DOHH2 (cell line): ENCODE results near the gene DCTN4.

Experiments
- H3F3A ChIP-seq: fragments of 200-600 bp; sonication (generic), shearing (Covaris generic); 2 replicates; pipeline ENCODE4 v1.6.0; 2016; ENCODE audit warnings: antibody characterized with exemption, mild to moderate bottlenecking; ENCODE audit not compliant: control insufficient read depth, insufficient read depth
- H3K27ac ChIP-seq: fragments of 200-600 bp; sonication (generic); 2 replicates; pipeline ENCODE4 v1.5.1; 2014; ENCODE audit warnings: low read depth, mild to moderate bottlenecking, low read length, moderate library complexity
- H3K27me3 ChIP-seq: fragments of 200-600 bp; sonication (generic); 2 replicates; pipeline ENCODE4 v1.6.1; 2014; ENCODE audit warnings: mild to moderate bottlenecking, low read length, mixed read lengths; ENCODE audit not compliant: control insufficient read depth
- H3K36me3 ChIP-seq: fragments of 200-600 bp; sonication (generic); 2 replicates; pipeline ENCODE4 v1.6.1; 2014; ENCODE audit warnings: mild to moderate bottlenecking, low read length, moderate library complexity, mixed read lengths; ENCODE audit not compliant: control insufficient read depth
- H3K4me1 ChIP-seq: fragments of 200-600 bp; sonication (generic); 2 replicates; pipeline ENCODE4 v1.6.1; 2014; ENCODE audit warnings: mild to moderate bottlenecking, low read length, mixed read lengths; ENCODE audit not compliant: control insufficient read depth
- H3K4me2 ChIP-seq: fragments of 200-600 bp; sonication (generic); 2 replicates; pipeline ENCODE4 v1.6.0; 2014; ENCODE audit warnings: mild to moderate bottlenecking, low read length, moderate library complexity
- H3K4me3 ChIP-seq: fragments of 200-600 bp; sonication (generic); 2 replicates; pipeline ENCODE4 v1.5.1; 2014; ENCODE audit warnings: mild to moderate bottlenecking, low read length, mixed read lengths
- H3K79me2 ChIP-seq: fragments of 200-600 bp; sonication (generic); 2 replicates; pipeline ENCODE4 v1.6.1; 2014; ENCODE audit warnings: mild to moderate bottlenecking, low read length, mixed read lengths; ENCODE audit not compliant: control insufficient read depth
- H3K9me2 ChIP-seq: fragments of 200-600 bp; sonication (generic); replicated peaks from 2 replicates; pipeline ENCODE4 v1.6.1; 2014; ENCODE audit warnings: mild to moderate bottlenecking, low read length, mixed read lengths; ENCODE audit not compliant: control insufficient read depth
- H3K9me3 ChIP-seq: fragments of 200-600 bp; sonication (generic); 2 replicates; pipeline ENCODE4 v1.6.1; 2014; ENCODE audit warnings: antibody characterized with exemption, low read length, mixed read lengths; ENCODE audit not compliant: control insufficient read depth, insufficient read depth
- H4K20me1 ChIP-seq: fragments of 200-600 bp; sonication (generic); 2 replicates; pipeline ENCODE4 v1.6.0; 2014; ENCODE audit warnings: low read depth, mild to moderate bottlenecking, antibody characterized with exemption, low read length, moderate library complexity; ENCODE audit not compliant: control insufficient read depth, insufficient read depth
- EZH2phosphoT487 ChIP-seq: fragments of 200-600 bp; sonication (generic); IDR thresholded peaks from 2 replicates; pipeline ENCODE4 v1.6.1; 2017; ENCODE audit warnings: borderline replicate concordance, mild to moderate bottlenecking, antibody characterized with exemption, low read length, moderate library complexity, mixed read lengths
- TF ChIP-seq, protein P1 (sequence below): fragments of 200-600 bp; sonication (generic); IDR thresholded peaks from one replicate; pipeline ENCODE4 v1.5.1; 2014; ENCODE audit warnings: antibody characterized with exemption, mild to moderate bottlenecking, low read depth, low read length; ENCODE audit not compliant: poor library complexity, severe bottlenecking

The DCTN4 gene

DNA sequence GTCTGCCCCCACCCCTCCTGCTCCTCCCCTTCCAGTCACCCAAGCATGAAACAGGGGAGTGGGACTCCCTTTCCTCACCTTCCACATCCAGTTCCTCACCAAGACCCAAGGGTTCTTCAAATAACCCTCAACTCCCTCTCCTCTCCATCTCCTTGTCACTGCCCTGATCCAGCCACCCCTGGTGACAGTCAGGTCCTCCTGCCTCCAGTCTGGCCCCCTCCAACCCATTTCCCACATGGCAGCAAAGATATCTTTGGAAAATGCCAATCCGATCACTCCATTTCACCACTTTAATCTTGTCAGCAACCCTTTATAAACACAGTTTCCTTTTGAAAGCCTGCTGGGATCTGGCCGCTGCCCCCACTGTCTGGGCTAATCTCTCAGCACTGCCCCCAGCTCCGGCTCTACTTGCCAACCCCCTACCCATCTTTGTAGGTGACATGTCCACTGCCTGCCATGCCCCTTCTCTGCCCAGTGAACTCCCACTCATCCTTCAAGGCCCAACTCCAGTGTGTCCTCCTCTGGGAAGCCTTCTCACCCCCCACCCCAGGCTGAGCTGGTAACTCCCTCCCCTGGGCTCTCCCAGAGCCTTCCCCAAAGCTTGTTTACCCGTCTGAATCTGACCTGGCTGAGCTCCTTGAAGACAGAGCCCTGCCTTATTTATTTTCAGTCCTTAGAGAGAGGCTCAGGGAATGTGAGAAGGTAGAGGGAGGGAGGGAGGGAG is 98.5 kb downstream of the DCTN4 start:
- Histone ChIP-seq H3F3A (no peaks in the 10 kb centered on the region), H3K9me2 (no peaks in the 10 kb centered on the region), H3K4me2 (no peak overlapping the region), H3K4me1 (peaks cover 12% of the 10 kb centered on the region), H4K20me1 (no peaks in the 10 kb centered on the region), H3K9me3 (no peaks in the 10 kb centered on the region), H3K79me2 (no peaks in the 10 kb centered on the region), H3K27ac (no peak overlapping the region), H3K4me3 (no peak overlapping the region), H3K36me3 (no peaks in the 10 kb centered on the region), H3K27me3 (peaks cover 8% of the 10 kb centered on the region; the same call in 1 of the 2 replicates)
- TF ChIP-seq, protein P1, sequence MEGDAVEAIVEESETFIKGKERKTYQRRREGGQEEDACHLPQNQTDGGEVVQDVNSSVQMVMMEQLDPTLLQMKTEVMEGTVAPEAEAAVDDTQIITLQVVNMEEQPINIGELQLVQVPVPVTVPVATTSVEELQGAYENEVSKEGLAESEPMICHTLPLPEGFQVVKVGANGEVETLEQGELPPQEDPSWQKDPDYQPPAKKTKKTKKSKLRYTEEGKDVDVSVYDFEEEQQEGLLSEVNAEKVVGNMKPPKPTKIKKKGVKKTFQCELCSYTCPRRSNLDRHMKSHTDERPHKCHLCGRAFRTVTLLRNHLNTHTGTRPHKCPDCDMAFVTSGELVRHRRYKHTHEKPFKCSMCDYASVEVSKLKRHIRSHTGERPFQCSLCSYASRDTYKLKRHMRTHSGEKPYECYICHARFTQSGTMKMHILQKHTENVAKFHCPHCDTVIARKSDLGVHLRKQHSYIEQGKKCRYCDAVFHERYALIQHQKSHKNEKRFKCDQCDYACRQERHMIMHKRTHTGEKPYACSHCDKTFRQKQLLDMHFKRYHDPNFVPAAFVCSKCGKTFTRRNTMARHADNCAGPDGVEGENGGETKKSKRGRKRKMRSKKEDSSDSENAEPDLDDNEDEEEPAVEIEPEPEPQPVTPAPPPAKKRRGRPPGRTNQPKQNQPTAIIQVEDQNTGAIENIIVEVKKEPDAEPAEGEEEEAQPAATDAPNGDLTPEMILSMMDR, result no peak
- TF ChIP-seq EZH2phosphoT487, result no peak

DNA sequence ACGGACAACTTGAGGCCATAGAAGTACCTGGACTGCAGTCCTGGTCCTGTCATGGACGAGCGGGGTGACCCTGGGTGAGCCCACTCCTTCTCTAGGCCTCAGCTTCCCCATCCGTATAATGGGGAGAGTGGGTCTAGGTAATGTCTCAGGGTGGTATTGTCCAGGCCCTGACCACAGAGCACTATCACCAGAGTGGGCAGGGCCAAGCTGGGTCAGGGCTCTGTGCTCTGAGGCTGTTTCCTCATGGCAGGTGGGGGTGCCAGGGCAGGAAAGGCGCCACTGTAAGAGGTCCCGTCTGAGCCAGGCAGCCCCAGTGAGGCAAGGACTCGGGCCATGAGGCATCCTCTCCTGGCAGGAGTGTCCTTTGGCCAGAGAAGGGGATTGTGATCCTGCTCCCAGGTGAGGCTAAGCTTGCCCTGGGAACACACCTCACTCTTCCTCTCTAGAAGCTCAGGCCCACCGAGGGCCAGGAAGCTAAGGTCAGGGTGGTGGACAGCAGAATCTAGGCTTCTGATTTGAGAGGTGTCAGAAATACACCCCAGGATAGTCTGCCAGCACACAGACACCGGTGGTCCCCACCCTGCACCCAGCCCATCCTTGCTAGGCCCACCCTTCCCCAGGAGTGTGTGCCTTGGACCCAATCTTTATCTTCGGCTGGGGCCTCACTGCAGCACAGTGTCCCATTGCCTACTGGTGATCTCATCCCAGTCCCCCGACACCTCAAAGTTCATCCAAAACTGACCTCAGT is 99.3 kb downstream of the DCTN4 start:
- no peak overlapping the region for H3K27ac ChIP-seq
- peaks cover 8% of the 10 kb centered on the region; the same call in 1 of the 2 replicates for H3K27me3 ChIP-seq
- H3K9me2 ChIP-seq, result no peaks in the 10 kb centered on the region
- TF ChIP-seq, protein P1, result no peak
- TF ChIP-seq EZH2phosphoT487, result no peak
- peaks cover 12% of the 10 kb centered on the region for H3K4me1 ChIP-seq
- no peak overlapping the region for H3K4me3 ChIP-seq
- no peaks in the 10 kb centered on the region for H3K36me3 ChIP-seq
- H3F3A ChIP-seq, result no peaks in the 10 kb centered on the region
- no peaks in the 10 kb centered on the region for H4K20me1 ChIP-seq
- no peak overlapping the region for H3K4me2 ChIP-seq
- H3K79me2 ChIP-seq, result no peaks in the 10 kb centered on the region
- H3K9me3 ChIP-seq, result no peaks in the 10 kb centered on the region

DNA sequence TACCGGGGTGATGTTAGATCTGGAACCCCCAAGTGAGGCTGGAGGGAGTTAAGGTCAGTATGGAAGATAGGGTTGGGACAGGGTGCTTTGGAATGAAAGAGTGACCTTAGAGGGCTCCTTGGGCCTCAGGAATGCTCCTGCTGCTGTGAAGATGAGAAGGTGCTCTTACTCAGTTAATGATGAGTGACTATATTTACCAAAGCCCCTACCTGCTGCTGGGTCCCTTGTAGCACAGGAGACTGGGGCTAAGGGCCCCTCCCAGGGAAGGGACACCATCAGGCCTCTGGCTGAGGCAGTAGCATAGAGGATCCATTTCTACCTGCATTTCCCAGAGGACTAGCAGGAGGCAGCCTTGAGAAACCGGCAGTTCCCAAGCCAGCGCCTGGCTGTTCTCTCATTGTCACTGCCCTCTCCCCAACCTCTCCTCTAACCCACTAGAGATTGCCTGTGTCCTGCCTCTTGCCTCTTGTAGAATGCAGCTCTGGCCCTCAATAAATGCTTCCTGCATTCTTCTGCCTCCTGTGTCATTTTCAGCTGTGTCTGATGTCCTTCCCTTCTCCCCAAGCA is 100.0 kb downstream of the DCTN4 start:
- peaks cover 10% of the 10 kb centered on the region for H3K27me3 ChIP-seq
- H3K4me3 ChIP-seq, result no peak overlapping the region
- no peaks in the 10 kb centered on the region for H3K79me2 ChIP-seq
- no peak for TF ChIP-seq EZH2phosphoT487
- TF ChIP-seq, protein P1, result no peak
- H3K27ac ChIP-seq, result no peak overlapping the region
- H3F3A ChIP-seq, result no peaks in the 10 kb centered on the region
- no peak overlapping the region for H3K4me2 ChIP-seq
- no peaks in the 10 kb centered on the region for H3K36me3 ChIP-seq
- H3K9me2 ChIP-seq, result no peaks in the 10 kb centered on the region
- H3K4me1 ChIP-seq, result peaks cover 12% of the 10 kb centered on the region
- H4K20me1 ChIP-seq, result no peaks in the 10 kb centered on the region
- H3K9me3 ChIP-seq, result no peaks in the 10 kb centered on the region
